Measurements from ENCODE around the gene SLC16A9. TPM values are rescaled to one million over a fixed set of nuclear protein-coding genes. Genes with fewer than 3 reads are reported as not detected.

The SLC16A9 gene
- total RNA-seq, 1 donor from 2014 or later: 23.1 TPM

- H3K4me3 Mint-ChIP-seq: no peak overlapping the region
- H3K9me3 Mint-ChIP-seq: no peaks in the 10 kb centered on the region
- H3K27me3 Mint-ChIP-seq (ENCODE audit: low read depth): no peaks in the 10 kb centered on the region
- DNase-seq (ENCODE audit: low read depth, low spot score): no peak
- peaks cover 5% of the 10 kb centered on the region for H3K4me1 Mint-ChIP-seq
- no peak for TF ChIP-seq CTCF (conservative IDR thresholded peaks at IDR 0.05)
- H3K27ac Mint-ChIP-seq (ENCODE audit: unreplicated experiment): no peak overlapping the region
- no peaks in the 10 kb centered on the region for H3K36me3 Mint-ChIP-seq (ENCODE audit: low read depth)
Measured at GRCh38 chr10:59624951-59625350, 84.7 kb downstream of the SLC16A9 start.

- Mint-ChIP-seq H3K27me3 (ENCODE audit: low read depth) (no peaks in the 10 kb centered on the region), H3K36me3 (ENCODE audit: low read depth) (no peaks in the 10 kb centered on the region), H3K4me1 (peaks cover 5% of the 10 kb centered on the region), H3K9me3 (no peaks in the 10 kb centered on the region), H3K4me3 (no peak overlapping the region), H3K27ac (ENCODE audit: unreplicated experiment) (peak overlapping the region; percentile 31)
- no peak for DNase-seq (ENCODE audit: low read depth, low spot score)
- TF ChIP-seq CTCF (conservative IDR thresholded peaks at IDR 0.05): no peak
Measured at GRCh38 chr10:59624136-59624535, 85.5 kb downstream of the SLC16A9 start.

GRCh38 chr10:59623133-59624121 is 86.2 kb downstream of the SLC16A9 start:
- H3K36me3 Mint-ChIP-seq (ENCODE audit: low read depth): no peaks in the 10 kb centered on the region
- no peak overlapping the region for H3K4me3 Mint-ChIP-seq
- TF ChIP-seq CTCF (conservative IDR thresholded peaks at IDR 0.05): no peak
- no peaks in the 10 kb centered on the region for H3K27me3 Mint-ChIP-seq (ENCODE audit: low read depth)
- H3K9me3 Mint-ChIP-seq: no peaks in the 10 kb centered on the region
- peaks cover 5% of the 10 kb centered on the region for H3K4me1 Mint-ChIP-seq
- DNase-seq (ENCODE audit: low read depth, low spot score): no peak
- H3K27ac Mint-ChIP-seq (ENCODE audit: unreplicated experiment): no peak overlapping the region

GRCh38 chr10:59622320-59623132 is 87.1 kb downstream of the SLC16A9 start:
- H3K4me3 Mint-ChIP-seq: no peak overlapping the region
- H3K27ac Mint-ChIP-seq (ENCODE audit: unreplicated experiment): no peak overlapping the region
- peak; percentile 39 for DNase-seq (ENCODE audit: low read depth, low spot score)
- no peaks in the 10 kb centered on the region for H3K9me3 Mint-ChIP-seq
- no peaks in the 10 kb centered on the region for H3K27me3 Mint-ChIP-seq (ENCODE audit: low read depth)
- H3K4me1 Mint-ChIP-seq: peaks cover 5% of the 10 kb centered on the region
- no peaks in the 10 kb centered on the region for H3K36me3 Mint-ChIP-seq (ENCODE audit: low read depth)
- TF ChIP-seq CTCF (conservative IDR thresholded peaks at IDR 0.05): peak; percentile 74

GRCh38 chr10:59621771-59622170 is 87.9 kb downstream of the SLC16A9 start:
- DNase-seq (ENCODE audit: low read depth, low spot score): no peak
- TF ChIP-seq CTCF (conservative IDR thresholded peaks at IDR 0.05): no peak
- no peaks in the 10 kb centered on the region for H3K9me3 Mint-ChIP-seq
- no peak overlapping the region for H3K27ac Mint-ChIP-seq (ENCODE audit: unreplicated experiment)
- no peaks in the 10 kb centered on the region for H3K36me3 Mint-ChIP-seq (ENCODE audit: low read depth)
- H3K4me3 Mint-ChIP-seq: no peak overlapping the region
- peaks cover 5% of the 10 kb centered on the region for H3K4me1 Mint-ChIP-seq
- no peaks in the 10 kb centered on the region for H3K27me3 Mint-ChIP-seq (ENCODE audit: low read depth)

Measured in neural crest cell (in vitro differentiated cells).